Endothelial cell of umbilical vein (primary cell): Measurements from ENCODE around the gene BLOC1S3.

Experiments
- EZH2 ChIP-seq: IDR thresholded peaks from 2 replicates; pipeline ENCODE4 v1.6.1; 2012; ENCODE audit warnings: borderline replicate concordance, low read depth, mild to moderate bottlenecking, moderate library complexity, low read length, inconsistent platforms; ENCODE audit not compliant: severe bottlenecking
- GATA2 ChIP-seq: IDR thresholded peaks from 2 replicates; pipeline ENCODE4 v1.7.0; 2011; ENCODE audit warnings: low read depth, mild to moderate bottlenecking, moderate library complexity, mixed read lengths, low read length; ENCODE audit not compliant: insufficient read length, insufficient read depth
- JUN ChIP-seq: IDR thresholded peaks from 2 replicates; pipeline ENCODE4 v1.6.1; 2011; ENCODE audit warnings: borderline replicate concordance, low read depth; ENCODE audit not compliant: insufficient read length, insufficient read depth
- MYC ChIP-seq: IDR thresholded peaks from one replicate; pipeline ENCODE4 v1.6.1; 2011; ENCODE audit warnings: mild to moderate bottlenecking, low read depth, low read length
- POLR2A ChIP-seq: IDR thresholded peaks from 2 replicates; pipeline ENCODE4 v1.6.1; 2012; ENCODE audit warnings: low read depth, mild to moderate bottlenecking, control low read depth, low read length
- POLR2AphosphoS5 ChIP-seq: IDR thresholded peaks from 2 replicates; pipeline ENCODE4 v1.6.1; 2012; ENCODE audit warnings: low read depth, mild to moderate bottlenecking, control low read depth, low read length, moderate library complexity; ENCODE audit not compliant: insufficient read depth
- TF ChIP-seq, protein P1 (sequence below), 2 donors: IDR thresholded peaks; 1 replicate in 1 of 2; 2 replicates in 1 of 2; pipeline ENCODE4 v1.5.1; 2011; ENCODE audit warnings: low read length in 2 of 2, mild to moderate bottlenecking in 2 of 2, moderate library complexity in 2 of 2, control low read depth in 1 of 2, inconsistent platforms in 1 of 2, low read depth in 1 of 2; ENCODE audit not compliant: insufficient read depth in 1 of 2; ENCODE audit errors: extremely low read depth in 1 of 2
- TF ChIP-seq, protein P2 (sequence below): IDR thresholded peaks from 2 replicates; pipeline ENCODE4 v1.6.1; 2011; ENCODE audit not compliant: insufficient read depth, insufficient read length

DNA sequence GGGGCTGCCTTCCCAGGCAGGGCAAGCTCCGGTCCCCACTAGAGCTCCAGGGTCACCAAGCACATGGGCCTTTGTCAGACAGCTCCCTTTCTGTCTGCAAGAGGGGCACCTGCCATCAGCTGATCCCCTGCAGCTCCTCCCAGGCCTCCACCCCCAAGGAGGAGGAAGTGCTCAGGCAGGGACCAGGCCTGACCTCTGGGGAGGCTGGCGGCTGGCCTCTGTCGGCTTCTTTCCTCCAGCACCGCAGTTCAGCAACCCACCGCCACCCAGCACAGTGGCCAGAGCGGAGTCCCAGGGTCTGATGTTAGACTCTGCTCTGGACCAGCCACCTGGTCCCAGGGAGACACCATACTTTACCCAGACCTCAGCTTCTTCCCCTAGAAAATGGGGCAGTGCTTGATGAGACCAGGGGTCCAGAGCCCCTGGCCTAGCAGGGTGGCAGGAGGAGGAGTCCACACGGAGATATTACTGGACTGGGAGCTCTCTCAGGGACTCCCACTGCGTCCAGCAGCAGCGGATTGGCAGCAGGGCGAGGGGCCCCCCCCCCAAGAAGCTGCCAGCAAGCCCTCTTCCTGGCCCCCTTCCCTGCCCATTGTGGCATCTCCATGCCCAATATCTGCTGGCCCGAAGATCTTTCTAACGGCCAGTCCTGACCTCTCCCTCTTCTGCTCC lies 41.9 kb upstream of the BLOC1S3 start:
- TF ChIP-seq, protein P1, sequence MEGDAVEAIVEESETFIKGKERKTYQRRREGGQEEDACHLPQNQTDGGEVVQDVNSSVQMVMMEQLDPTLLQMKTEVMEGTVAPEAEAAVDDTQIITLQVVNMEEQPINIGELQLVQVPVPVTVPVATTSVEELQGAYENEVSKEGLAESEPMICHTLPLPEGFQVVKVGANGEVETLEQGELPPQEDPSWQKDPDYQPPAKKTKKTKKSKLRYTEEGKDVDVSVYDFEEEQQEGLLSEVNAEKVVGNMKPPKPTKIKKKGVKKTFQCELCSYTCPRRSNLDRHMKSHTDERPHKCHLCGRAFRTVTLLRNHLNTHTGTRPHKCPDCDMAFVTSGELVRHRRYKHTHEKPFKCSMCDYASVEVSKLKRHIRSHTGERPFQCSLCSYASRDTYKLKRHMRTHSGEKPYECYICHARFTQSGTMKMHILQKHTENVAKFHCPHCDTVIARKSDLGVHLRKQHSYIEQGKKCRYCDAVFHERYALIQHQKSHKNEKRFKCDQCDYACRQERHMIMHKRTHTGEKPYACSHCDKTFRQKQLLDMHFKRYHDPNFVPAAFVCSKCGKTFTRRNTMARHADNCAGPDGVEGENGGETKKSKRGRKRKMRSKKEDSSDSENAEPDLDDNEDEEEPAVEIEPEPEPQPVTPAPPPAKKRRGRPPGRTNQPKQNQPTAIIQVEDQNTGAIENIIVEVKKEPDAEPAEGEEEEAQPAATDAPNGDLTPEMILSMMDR (IDR thresholded peaks at IDR 0.05; ENCODE audit: extremely low read depth in 1 of 2, insufficient read depth in 1 of 2, low read depth in 1 of 2, low read length in 2 of 2) = no peak
- TF ChIP-seq POLR2AphosphoS5 (no peak), EZH2 (no peak), POLR2A (no peak), JUN (no peak), GATA2 (no peak), MYC (no peak)
- TF ChIP-seq, protein P2, sequence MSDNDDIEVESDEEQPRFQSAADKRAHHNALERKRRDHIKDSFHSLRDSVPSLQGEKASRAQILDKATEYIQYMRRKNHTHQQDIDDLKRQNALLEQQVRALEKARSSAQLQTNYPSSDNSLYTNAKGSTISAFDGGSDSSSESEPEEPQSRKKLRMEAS = no peak
